GM12892 (cell line): ENCODE results near the gene SMOC2.

ENCODE experiments used
- POLR2A ChIP-seq: IDR thresholded peaks from 2 replicates; pipeline ENCODE4 v1.6.1; 2011; ENCODE audit warnings: low read depth, low read length, control low read depth
- POLR2AphosphoS5 ChIP-seq: IDR thresholded peaks from 2 replicates; pipeline ENCODE4 v1.6.1; 2011; ENCODE audit warnings: low read depth, low read length, control low read depth
- TAF1 ChIP-seq: IDR thresholded peaks from 2 replicates; pipeline ENCODE4 v1.6.1; 2011; ENCODE audit warnings: low read depth, mild to moderate bottlenecking, control low read depth, low read length, borderline replicate concordance

DNA sequence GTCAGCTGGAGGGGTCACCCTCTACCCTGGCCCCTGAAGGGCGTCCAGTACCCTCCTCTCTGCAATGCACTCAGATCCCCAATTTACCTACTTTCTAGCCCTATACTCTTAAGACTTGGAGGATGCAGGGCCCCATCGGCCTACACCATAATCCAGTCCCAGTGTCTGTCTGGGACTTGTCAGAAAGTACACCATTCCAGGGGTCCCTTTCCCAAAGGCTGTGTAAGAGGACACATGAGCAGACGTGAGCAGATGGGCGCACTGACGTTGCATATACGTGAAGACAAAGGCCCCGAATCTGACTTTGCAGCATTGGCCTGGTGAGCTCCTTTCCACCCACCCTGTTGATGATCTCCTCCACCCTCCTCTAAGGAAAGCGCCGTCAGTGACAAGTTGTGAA, 20.9 kb upstream of the SMOC2 start:
- TF ChIP-seq POLR2A = no peak
- TF ChIP-seq POLR2AphosphoS5 = no peak
- no peak for TF ChIP-seq TAF1
